ENCODE measurements around the gene MFAP4. TPM values are rescaled to one million over a fixed set of nuclear protein-coding genes. Genes with fewer than 3 reads are reported as not detected.

Gene MFAP4
- total RNA-seq, 1 experiment from 2014 or later: not detected

DNA sequence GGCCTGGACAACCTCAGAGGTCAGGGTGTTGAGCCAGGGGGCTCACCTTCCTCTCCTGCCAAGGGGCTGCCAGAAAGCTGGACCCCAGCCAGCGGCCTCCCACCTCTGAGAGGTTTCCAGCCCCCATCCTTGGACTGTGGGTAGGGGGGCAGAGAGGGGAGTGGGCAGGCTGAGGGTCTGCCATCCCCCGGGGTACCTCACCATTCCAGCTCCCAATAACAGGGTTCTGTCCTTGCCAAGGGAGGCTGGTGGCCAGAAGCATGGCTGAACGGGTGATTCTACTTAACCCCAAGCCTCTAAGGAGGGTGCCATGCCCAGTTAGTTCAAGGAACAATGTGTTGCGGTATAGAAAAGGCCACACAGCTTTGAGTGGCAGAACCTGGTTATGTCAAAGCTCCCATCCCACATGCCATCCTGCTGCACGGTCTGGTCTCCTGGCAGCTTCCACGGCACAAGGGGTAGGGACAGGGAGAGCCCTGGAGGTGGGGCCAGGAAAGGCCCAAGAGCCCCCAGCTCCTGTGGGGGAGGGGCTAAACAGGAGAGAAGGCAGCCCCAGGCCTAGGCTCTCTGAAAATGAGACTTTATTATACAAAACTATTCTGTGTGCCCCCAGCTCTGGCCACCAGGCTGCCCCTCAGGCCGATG is 44.3 kb downstream of the MFAP4 start:
- DNase-seq (no peak), ATAC-seq (no peak)
- ChIA-PET POLR2A (ENCODE audit: unreplicated experiment) (interaction anchor here (0.5 kb wide), 1 partner anchor 306 kb away, joined by 3 read pairs; the partner anchor contains the start of gene ALDH3A2), CTCF (no interaction called here)
- no TSS peak for BruUV-seq (replicated peaks)
- Histone ChIP-seq H3K79me2 (ENCODE audit: low read length) (no peaks in the 10 kb centered on the region), H4K20me1 (ENCODE audit: low read length) (no peaks in the 10 kb centered on the region), H3K4me3 (ENCODE audit: low read length) (no peak overlapping the region), H3K27ac (ENCODE audit: low read length) (no peak overlapping the region), H3K9ac (ENCODE audit: low read length) (no peak overlapping the region), H3K9me3 (ENCODE audit: low read length) (no peaks in the 10 kb centered on the region), H3K4me2 (ENCODE audit: low read length) (no peak overlapping the region), H3K36me3 (ENCODE audit: low read depth, low read length) (no peaks in the 10 kb centered on the region), H3K27me3 (ENCODE audit: low read length) (no peaks in the 10 kb centered on the region), H3K9me2 (replicated peaks; ENCODE audit: low read length) (no peaks in the 10 kb centered on the region), H3K4me1 (ENCODE audit: insufficient read depth, low read length) (peaks cover 20% of the 10 kb centered on the region), H3F3A (ENCODE audit: low read length, unreplicated experiment) (no peaks in the 10 kb centered on the region), H2AFZ (ENCODE audit: low read length) (no peak overlapping the region)
- TF ChIP-seq, protein P1, sequence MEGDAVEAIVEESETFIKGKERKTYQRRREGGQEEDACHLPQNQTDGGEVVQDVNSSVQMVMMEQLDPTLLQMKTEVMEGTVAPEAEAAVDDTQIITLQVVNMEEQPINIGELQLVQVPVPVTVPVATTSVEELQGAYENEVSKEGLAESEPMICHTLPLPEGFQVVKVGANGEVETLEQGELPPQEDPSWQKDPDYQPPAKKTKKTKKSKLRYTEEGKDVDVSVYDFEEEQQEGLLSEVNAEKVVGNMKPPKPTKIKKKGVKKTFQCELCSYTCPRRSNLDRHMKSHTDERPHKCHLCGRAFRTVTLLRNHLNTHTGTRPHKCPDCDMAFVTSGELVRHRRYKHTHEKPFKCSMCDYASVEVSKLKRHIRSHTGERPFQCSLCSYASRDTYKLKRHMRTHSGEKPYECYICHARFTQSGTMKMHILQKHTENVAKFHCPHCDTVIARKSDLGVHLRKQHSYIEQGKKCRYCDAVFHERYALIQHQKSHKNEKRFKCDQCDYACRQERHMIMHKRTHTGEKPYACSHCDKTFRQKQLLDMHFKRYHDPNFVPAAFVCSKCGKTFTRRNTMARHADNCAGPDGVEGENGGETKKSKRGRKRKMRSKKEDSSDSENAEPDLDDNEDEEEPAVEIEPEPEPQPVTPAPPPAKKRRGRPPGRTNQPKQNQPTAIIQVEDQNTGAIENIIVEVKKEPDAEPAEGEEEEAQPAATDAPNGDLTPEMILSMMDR (conservative IDR thresholded peaks at IDR 0.05; ENCODE audit: low read depth, low read length): no peak
- TF ChIP-seq EZH2 (IDR thresholded peaks at IDR 0.05; ENCODE audit: low read length, unreplicated experiment) (no peak), EZH2phosphoT487 (IDR thresholded peaks at IDR 0.05; ENCODE audit: borderline replicate concordance, low read length) (no peak)
- intact Hi-C loops (cut with micrococcal nuclease): no loop called here

DNA sequence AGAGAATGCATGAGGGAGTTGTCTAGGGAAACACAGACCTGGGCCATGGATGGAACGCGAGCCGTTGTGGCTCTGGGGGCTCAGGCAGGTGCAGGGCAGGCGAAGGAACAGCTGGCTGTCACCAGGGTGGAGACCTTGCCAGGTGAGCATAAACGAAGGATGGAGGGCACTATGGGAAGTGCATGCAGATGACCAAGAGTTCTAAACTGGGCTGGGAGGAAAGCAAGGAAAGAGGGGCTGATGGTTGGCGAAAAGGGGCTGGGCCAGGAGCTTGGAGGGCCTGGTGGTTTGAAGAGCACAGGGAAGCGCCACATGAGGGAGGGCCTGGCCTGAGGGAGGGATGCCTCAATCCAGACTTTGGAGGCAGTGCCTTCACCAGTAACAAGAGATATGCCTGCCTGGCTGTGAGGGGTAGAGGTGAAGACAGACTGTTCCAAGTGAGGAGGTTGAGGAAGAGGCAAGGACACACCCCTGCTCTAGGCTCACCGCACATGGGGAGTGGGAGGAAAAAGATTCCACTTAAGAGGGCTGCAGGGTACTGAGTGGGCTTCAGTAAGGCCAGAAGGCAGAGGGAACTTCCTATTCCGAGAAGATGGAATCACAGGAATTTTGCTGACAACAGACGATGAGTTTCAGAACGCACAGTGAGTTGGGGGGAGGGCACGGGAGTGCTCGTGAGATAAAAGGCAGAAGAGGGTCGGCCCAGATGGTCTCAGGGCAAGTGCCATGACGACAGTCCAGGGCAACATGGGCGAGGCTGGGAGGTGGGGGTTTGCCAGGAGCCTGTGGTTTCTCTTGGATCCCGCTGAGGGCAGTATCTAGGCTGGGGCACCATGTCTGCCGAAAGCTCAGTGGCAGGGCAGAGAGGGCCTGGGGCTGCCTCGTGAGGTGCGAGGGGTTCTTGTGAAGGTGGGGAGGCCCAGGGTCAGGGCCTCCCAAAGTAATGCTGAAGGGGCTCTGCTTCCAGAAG is 45.1 kb downstream of the MFAP4 start:
- H3K4me2 ChIP-seq (ENCODE audit: low read length): no peak overlapping the region

DNA sequence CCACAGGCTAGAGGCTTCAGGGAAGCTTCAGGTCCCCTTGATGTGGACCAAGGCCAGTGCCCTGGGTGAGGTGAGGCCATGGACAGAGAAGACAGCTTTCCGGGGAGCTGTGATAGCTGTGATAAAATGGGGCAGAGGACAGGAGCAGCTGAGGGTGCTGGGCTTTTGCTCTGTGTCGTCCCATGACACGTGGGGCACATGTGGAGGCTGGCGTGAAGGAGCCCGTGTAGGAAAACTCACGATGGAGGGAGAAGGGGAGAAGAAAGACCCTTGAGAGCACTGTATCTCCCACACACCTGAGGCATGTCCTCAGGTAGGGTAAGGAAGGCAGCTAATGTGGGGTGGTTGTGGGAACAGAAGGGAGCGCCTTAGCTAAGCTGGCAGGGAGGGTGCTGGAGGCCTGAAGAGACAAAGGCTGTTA is 45.8 kb downstream of the MFAP4 start:
- Histone ChIP-seq H3K9ac (ENCODE audit: low read length) (no peak overlapping the region), H3K4me3 (ENCODE audit: low read length) (no peak overlapping the region), H3F3A (ENCODE audit: low read length, unreplicated experiment) (no peaks in the 10 kb centered on the region), H3K79me2 (ENCODE audit: low read length) (no peaks in the 10 kb centered on the region), H3K9me3 (ENCODE audit: low read length) (no peaks in the 10 kb centered on the region), H3K4me1 (ENCODE audit: insufficient read depth, low read length) (peaks cover 5% of the 10 kb centered on the region), H3K27me3 (ENCODE audit: low read length) (no peaks in the 10 kb centered on the region), H3K36me3 (ENCODE audit: low read depth, low read length) (no peaks in the 10 kb centered on the region), H4K20me1 (ENCODE audit: low read length) (no peaks in the 10 kb centered on the region), H3K27ac (ENCODE audit: low read length) (no peak overlapping the region), H3K9me2 (replicated peaks; ENCODE audit: low read length) (no peaks in the 10 kb centered on the region), H2AFZ (ENCODE audit: low read length) (no peak overlapping the region), H3K4me2 (ENCODE audit: low read length) (no peak overlapping the region)
- no peak for ATAC-seq
- ChIA-PET POLR2A (ENCODE audit: unreplicated experiment) (no interaction called here), CTCF (no interaction called here)
- intact Hi-C loops (cut with micrococcal nuclease): no loop called here
- no TSS peak for BruUV-seq (replicated peaks)
- TF ChIP-seq EZH2 (IDR thresholded peaks at IDR 0.05; ENCODE audit: low read length, unreplicated experiment) (no peak), EZH2phosphoT487 (IDR thresholded peaks at IDR 0.05; ENCODE audit: borderline replicate concordance, low read length) (no peak)
- TF ChIP-seq, protein P1 (conservative IDR thresholded peaks at IDR 0.05; ENCODE audit: low read depth, low read length): no peak
- no peak for DNase-seq

More for the DNA sequence above, 45.1 kb downstream of the MFAP4 start:
- no peak for TF ChIP-seq EZH2phosphoT487 (IDR thresholded peaks at IDR 0.05; ENCODE audit: borderline replicate concordance, low read length)
- intact Hi-C loops (cut with micrococcal nuclease): no loop called here
- no peaks in the 10 kb centered on the region for H3K79me2 ChIP-seq (ENCODE audit: low read length)
- ATAC-seq (no peak), DNase-seq (no peak)
- no peak overlapping the region for H2AFZ ChIP-seq (ENCODE audit: low read length)
- no peaks in the 10 kb centered on the region for H3K9me3 ChIP-seq (ENCODE audit: low read length)
- no TSS peak for BruUV-seq (replicated peaks)
- no peaks in the 10 kb centered on the region for H4K20me1 ChIP-seq (ENCODE audit: low read length)
- no peaks in the 10 kb centered on the region for H3K27me3 ChIP-seq (ENCODE audit: low read length)
- CTCF ChIA-PET: no interaction called here
- peaks cover 12% of the 10 kb centered on the region for H3K4me1 ChIP-seq (ENCODE audit: insufficient read depth, low read length)
- H3K27ac ChIP-seq (ENCODE audit: low read length): no peak overlapping the region
- H3F3A ChIP-seq (ENCODE audit: low read length, unreplicated experiment): no peaks in the 10 kb centered on the region
- no peaks in the 10 kb centered on the region for H3K9me2 ChIP-seq (replicated peaks; ENCODE audit: low read length)
- POLR2A ChIA-PET (ENCODE audit: unreplicated experiment): interaction anchor here (0.5 kb wide), 1 partner anchor 307 kb away, joined by 3 read pairs; the partner anchor contains the start of gene ALDH3A2
- no peak overlapping the region for H3K9ac ChIP-seq (ENCODE audit: low read length)
- no peaks in the 10 kb centered on the region for H3K36me3 ChIP-seq (ENCODE audit: low read depth, low read length)
- H3K4me3 ChIP-seq (ENCODE audit: low read length): no peak overlapping the region
